Central memory CD4-positive, alpha-beta T cell (primary cell): ENCODE measurements around the gene ADAM29.
"Not testable (repeated sequence)": the region's sequence is repeated elsewhere in the genome, so short reads cannot be mapped to it uniquely, and the experiment has no call there.

Experiments used
- DNase-seq: peaks from one replicate; pipeline ENCODE4 v3.0.0; 2022

The ADAM29 gene

GRCh38 chr4:174972911-174973310 lies 54.8 kb downstream of the ADAM29 start:
- no peak for DNase-seq

- no peak for DNase-seq
Measured at GRCh38 chr4:174973336-174973735, 55.2 kb downstream of the ADAM29 start.

- no peak for DNase-seq
Measured at GRCh38 chr4:174983128-174983750, 65.1 kb downstream of the ADAM29 start.

- not testable (repeated sequence) for DNase-seq
Measured at GRCh38 chr4:174983870-174984269, 65.7 kb downstream of the ADAM29 start.

GRCh38 chr4:174989791-174990190 lies 71.6 kb downstream of the ADAM29 start:
- DNase-seq = no peak

GRCh38 chr4:174993916-174994315 lies 75.8 kb downstream of the ADAM29 start:
- DNase-seq = no peak

- no peak for DNase-seq
Measured at GRCh38 chr4:174996079-174996478, 77.9 kb downstream of the ADAM29 start.

GRCh38 chr4:174999407-174999806 lies 81.2 kb downstream of the ADAM29 start:
- DNase-seq = no peak

- no peak for DNase-seq
Measured at GRCh38 chr4:175017751-175018150, 99.6 kb downstream of the ADAM29 start.

GRCh38 chr4:175019447-175019846 lies 101.3 kb downstream of the ADAM29 start:
- DNase-seq = not testable (repeated sequence)
